Kidney glomerular epithelial cell (primary cell): ENCODE data around the gene CATSPERZ.
A peak's percentile ranks its signal among the peaks of the same experiment; 100 is the strongest.
"Not testable (repeated sequence)": the region's sequence is repeated elsewhere in the genome, so short reads cannot be mapped to it uniquely, and the experiment has no call there.

Experiments
- DNase-seq: peaks from one replicate; lab custom pipeline; 2025; lab: John Stamatoyannopoulos, UW

CATSPERZ gene

DNA sequence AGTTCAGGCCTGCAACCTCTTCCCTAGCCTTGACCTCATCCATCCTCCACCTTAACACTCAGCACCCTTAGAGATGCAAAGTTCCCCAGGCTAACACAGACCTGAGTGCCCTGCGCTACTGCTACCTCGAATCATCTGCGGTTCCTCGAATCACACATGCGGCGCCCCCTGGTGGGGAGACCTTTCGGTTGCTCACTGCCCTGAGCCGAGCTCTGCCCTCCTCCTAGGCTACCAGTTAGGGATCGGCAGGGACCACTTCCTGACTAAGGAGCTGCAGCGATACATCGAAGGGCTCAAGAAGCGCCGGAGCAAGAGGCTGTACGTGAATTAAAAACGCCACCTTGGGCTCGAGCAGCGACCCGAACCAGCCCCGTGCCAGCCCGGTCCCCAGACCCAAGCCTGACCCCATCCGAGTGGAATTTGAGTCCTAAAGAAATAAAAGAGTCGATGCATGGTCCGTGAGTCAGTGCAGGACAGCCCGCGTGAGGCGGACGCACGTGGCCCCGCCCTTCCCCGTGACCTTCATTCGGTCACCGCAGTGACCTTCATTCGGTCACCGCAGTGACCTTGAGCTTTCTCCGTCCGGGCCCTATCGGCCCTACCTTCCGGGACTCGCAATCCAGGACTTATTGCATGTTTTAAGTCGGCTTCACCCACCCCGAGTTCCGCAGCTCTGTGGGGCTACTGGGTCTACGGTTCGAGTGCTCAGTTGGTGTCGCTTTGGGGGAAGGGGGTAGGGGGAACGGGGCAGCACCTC, 4.3 kb downstream of the CATSPERZ start:
- DNase-seq = peak; percentile 73

DNA sequence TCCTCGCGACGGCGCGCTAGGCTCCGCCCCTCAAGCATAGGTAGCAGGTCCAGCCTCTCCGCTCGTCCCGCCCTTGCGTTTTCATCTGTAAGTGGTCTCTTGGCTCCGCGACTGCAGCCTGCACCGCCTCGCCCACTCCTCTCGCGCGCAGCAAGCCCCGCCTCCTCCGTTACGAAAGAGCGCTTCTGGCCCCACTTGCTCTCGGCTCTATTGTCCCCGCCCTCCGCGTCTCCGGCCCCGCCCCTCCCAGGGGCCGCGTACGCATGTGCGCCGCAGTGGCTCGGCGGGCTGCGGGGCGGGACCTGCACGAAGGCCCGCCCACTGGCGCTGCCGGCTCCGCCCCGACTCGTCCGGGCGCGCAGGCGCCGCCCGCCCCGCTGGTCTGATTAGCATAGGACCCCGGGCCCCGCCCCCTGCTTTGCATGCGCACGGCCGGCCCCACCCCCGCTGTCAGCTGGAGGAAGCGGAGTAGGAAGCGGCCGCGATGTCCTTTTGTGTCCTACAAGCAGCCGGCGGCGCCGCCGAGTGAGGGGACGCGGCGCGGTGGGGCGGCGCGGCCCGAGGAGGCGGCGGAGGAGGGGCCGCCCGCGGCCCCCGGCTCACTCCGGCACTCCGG, 5.0 kb downstream of the CATSPERZ start, which contains the start of gene ESRRA:
Gene ESRRA, plus strand, starts transcription at position 450 of the 616 bp plus-strand sequence. CDS start 1,656 bp downstream, outside the sequence.
- DNase-seq = peak; percentile 95

DNA sequence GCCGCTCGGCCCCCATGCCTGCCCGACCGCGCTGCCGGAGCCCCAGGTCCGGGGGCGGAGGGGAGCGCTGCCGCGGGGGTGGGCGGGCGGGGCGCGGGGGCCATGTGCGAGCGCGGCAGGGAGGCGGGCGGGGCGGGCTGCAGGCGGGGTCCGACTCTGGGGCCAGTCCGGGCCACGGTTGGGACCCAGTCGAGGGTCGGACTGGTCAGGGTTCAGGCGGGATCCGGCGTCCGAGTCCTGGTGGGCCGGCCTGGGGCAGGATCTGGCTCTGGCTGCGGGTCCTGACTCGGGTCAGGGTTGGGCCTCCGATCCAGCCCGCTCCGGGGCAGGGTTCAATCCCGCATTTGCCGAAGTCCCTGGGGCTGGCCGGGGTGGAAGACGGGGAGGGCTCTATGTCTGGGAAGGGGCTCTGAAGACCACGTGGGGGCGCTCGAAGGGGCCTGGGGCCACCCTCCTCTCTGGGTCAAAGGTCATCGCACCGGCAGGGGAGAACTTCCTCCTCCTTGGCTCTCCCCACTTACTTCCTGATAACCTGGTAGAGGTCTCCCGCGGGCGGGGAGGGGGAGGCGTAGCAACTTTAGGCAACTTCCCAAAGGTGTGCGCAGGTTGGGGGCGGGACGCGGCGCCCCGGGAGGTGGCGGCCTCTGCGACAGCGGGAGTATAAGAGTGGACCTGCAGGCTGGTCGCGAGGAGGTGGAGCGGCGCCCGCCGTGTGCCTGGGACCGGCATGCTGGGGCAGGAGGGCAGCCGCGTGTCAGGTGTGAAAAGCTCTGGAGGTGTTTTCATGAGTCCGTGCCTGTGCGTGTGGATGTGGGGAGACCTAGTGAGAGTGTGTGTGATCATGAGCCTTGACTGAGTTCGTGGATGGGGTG, 5.8 kb downstream of the CATSPERZ start:
- peak; percentile 50 for DNase-seq

DNA sequence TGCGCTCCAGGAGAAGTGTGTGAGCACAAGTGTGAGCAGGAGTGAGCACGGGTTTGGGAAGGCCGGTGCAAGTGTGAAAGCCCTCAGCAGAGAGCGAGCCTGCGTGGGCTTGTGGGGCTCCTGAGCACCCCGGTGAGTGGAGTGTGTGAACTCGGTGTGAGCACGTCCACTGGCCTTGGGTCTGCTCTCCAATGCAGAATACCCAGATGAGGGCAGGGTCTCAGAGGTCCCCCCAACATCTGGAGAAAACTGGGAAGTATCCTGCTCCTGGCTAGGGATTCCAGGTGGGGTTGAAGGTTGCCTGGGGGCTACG, 6.4 kb downstream of the CATSPERZ start:
- DNase-seq = no peak

DNA sequence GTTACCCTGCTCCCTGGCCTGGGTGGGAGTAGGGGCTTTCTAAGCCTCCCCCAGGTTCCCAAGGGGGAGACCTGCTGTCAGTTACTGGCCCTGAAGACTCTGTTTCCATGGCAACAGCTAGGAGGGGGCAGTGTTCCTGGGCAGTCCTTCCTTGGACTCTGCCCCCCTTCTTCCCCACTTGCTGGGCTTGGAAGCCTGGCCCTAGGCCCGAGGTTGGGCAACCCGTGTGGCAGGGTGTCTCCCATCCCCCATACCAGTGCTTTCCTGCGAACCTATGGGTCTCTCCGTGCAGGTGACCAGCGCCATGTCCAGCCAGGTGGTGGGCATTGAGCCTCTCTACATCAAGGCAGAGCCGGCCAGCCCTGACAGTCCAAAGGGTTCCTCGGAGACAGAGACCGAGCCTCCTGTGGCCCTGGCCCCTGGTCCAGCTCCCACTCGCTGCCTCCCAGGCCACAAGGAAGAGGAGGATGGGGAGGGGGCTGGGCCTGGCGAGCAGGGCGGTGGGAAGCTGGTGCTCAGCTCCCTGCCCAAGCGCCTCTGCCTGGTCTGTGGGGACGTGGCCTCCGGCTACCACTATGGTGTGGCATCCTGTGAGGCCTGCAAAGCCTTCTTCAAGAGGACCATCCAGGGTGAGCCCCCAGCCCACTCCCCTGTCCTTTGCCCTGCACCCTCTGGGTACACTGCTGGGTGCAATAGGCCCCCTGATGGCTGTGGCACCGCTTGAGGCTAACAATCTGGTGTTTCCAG, 6.9 kb downstream of the CATSPERZ start:
- no peak for DNase-seq

DNA sequence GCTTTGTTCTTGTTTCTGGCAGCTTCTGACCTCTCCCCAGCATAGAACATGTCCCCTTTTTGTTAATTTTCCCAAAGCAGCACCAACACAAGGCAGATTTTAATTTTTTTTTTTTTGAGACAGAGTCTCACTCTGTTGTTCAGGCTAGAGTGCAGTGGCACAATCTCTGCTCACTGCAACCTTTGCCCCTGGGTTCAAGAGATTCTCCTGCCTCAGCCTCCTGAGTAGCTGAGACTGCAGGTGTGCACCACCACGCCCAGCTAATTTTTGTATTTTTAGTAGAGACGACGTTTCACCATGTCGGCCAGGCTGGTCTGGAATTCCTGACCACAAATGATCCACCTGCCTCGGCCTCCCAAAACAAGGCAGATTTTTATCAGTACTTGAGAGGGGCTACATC, 7.6 kb downstream of the CATSPERZ start:
- DNase-seq = not testable (repeated sequence)

DNA sequence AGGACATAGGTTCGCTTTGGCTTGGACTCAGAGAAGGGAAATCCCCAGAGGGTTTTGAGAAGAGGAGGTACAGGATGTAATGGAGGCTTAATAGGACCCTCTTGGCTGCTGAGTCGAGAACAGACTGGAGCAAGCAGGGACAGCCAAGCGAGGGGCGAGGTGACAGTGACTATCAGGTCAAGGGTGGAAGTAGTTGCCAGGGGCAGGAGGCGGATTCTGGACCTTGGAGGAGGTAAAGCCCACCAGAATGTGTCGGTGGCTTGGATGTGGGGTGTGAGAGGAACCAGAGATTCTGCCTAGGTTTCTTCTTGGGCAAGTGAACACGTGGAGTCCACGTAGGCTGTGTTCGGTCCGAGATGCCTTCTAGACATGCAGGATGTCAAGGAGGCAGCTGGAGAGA, 12.8 kb downstream of the CATSPERZ start:
- DNase-seq = no peak

DNA sequence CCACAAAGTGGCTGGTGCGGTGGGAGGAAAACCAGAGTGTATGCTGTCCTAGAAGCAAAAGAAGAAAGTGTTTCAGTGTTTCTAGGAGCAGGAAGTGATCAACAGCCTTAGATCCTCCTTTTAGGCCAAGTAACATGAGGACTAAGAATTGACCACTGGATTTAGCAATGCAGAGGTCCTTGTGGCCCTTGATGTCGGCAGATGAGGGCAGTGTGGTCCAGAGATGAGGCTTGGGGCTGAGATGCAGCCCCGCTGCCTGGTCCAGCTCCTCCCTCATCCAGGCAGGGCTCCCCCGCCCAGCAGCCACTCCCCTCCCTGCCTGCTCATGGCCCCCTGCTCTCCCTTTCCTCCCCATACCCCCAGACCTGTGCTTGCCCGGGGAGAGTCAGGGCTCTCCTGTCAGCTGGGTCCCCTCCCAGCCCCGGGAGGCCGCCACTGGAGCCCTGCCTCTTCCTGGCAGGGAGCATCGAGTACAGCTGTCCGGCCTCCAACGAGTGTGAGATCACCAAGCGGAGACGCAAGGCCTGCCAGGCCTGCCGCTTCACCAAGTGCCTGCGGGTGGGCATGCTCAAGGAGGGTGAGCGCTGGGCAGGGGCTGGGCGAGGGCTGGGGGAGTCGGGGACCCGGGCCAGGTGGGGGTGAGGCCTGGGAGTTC, 13.5 kb downstream of the CATSPERZ start:
- DNase-seq = no peak

DNA sequence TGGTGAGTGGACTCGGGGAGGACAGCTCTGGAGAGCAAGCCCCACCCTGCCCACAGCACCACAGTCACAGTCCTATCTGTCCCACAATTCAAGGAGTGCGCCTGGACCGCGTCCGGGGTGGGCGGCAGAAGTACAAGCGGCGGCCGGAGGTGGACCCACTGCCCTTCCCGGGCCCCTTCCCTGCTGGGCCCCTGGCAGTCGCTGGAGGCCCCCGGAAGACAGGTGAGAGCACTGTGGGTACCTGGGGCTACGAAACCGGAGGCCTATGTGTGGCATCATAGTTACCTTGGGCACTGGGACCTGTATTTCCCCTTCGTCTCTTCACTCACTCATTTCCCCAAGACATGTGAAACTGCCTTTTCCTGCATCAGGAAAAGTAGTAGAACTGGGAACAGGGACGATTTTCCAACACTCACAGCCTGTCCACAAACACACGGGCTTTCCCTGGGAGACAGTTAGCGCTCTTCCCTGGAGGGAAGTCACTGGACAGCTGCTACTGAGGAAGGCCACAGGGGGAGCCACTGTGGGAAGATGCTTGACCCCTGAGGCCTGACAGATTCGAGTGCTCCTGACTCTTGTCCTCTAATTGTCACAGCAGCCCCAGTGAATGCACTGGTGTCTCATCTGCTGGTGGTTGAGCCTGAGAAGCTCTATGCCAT, 14.1 kb downstream of the CATSPERZ start:
- no peak for DNase-seq

DNA sequence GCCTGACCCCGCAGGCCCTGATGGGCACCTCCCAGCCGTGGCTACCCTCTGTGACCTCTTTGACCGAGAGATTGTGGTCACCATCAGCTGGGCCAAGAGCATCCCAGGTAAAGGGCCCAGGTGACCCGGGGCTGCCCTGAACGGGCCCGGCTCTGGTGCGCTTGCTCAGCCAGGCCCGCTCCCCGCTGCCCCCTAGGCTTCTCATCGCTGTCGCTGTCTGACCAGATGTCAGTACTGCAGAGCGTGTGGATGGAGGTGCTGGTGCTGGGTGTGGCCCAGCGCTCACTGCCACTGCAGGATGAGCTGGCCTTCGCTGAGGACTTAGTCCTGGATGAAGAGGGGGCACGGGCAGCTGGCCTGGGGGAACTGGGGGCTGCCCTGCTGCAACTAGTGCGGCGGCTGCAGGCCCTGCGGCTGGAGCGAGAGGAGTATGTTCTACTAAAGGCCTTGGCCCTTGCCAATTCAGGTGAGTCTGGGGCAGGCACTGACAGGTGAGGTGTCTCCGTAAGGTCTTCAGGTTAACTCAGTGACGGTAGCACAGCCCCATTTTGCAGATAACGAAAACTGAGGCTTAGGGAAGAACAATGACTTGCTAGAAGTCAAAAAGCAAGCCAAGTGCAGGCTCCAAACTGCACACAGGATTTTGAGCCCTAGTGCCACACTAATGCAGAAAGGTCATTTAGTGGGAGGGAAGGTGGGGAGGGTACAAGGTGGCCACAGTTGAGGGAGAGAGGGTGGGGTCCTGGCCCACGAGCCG, 14.8 kb downstream of the CATSPERZ start:
- no peak for DNase-seq

DNA sequence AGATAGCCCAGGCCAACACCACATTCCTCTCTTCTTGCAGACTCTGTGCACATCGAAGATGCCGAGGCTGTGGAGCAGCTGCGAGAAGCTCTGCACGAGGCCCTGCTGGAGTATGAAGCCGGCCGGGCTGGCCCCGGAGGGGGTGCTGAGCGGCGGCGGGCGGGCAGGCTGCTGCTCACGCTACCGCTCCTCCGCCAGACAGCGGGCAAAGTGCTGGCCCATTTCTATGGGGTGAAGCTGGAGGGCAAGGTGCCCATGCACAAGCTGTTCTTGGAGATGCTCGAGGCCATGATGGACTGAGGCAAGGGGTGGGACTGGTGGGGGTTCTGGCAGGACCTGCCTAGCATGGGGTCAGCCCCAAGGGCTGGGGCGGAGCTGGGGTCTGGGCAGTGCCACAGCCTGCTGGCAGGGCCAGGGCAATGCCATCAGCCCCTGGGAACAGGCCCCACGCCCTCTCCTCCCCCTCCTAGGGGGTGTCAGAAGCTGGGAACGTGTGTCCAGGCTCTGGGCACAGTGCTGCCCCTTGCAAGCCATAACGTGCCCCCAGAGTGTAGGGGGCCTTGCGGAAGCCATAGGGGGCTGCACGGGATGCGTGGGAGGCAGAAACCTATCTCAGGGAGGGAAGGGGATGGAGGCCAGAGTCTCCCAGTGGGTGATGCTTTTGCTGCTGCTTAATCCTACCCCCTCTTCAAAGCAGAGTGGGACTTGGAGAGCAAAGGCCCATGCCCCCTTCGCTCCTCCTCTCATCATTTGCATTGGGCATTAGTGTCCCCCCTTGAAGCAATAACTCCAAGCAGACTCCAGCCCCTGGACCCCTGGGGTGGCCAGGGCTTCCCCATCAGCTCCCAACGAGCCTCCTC, 15.7 kb downstream of the CATSPERZ start:
- DNase-seq = not testable (repeated sequence)

DNA sequence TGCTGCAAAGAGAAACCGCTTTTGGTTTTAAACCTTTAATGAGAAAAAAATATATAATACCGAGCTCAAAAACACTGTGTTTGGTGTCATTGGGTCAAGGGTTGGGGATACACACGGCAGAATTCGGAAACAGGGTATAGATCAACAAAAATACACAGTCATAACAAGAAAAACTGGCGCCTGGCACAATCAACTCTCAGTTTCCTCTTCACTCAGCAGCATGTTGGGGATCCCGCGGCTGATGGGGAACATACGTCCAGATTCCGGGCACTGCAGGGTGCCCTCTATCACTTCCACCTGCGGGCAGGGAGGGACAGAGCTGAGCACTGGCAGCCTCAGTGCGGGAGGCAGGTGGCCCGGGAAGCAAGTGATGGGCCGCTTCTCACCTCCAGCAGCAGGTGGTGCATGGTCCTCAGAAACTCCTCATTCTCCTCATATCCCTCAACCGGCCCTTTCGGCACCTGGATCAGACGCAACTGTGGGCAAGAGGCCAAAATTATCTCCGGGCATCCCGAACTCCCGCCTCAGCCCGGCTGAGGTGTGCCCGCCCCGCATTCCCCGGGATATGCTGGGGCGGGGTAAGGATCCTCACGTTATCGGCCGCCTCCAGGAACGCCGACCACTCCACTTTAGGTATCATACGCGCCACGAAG, 16.6 kb downstream of the CATSPERZ start:
- DNase-seq = no peak

DNA sequence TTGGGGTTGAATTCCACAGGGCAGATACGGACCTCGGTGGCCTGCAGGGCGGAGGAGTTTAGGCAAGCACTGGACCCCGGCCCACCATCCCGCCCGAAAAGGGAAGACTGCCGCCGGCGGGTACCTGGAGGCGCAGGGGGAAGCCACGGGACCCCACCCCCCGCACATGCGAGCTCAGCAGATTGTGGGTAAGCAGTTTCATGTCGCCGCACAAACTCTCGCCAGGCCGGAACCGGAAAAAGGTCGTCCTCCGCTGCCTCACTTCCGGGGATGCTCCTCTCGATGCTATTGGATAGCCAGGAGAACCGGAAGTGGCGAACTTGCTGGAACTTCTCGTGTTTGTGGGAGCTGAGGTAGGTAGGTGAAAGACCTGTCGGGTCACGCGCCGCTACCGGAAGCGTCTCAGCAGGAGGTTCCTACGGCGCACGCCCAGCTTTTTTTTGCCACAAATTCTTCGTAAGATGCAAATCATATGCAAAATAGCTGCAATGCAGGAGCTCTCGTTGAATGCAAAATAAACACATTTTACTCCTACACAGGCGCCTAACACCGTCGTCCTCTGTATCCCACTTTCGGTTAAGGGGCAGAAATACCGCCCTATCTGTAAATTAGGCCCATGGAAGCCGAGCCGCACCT, 17.3 kb downstream of the CATSPERZ start, which contains the start of gene TRMT112:
Gene TRMT112, minus strand, starts transcription at position 235 of the 636 bp plus-strand sequence. Its CDS starts 33 bp downstream, at position 202.
- DNase-seq = peak; percentile 99

DNA sequence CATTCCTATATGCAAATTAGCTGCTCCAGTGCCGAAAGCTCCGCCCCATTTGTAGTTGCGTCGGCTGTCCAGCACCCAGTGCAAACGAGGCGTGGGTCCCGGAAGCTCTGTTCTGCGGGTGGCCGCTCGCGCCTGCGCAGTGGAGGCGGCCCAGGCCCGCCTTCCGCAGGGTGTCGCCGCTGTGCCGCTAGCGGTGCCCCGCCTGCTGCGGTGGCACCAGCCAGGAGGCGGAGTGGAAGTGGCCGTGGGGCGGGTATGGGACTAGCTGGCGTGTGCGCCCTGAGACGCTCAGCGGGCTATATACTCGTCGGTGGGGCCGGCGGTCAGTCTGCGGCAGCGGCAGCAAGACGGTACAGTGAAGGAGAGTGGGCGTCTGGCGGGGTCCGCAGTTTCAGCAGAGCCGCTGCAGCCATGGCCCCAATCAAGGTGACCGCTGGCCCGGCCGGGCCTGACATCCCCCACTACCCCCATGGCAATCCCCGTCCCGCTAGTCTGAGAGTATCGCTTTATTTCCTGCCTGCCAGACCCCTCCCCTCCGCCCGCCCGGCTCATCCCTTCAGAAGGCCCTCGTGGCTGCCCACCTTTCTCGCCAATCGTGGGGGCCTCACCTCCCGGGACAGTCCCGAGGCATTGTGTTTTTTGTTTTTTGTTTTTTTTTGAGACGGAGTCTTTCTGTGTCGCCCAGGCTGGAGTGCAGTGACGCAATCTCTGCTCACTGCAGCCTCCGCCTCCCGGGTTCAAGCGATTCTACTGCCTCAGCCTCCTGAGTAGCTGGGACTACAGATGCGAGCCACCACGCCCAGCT, 18.0 kb downstream of the CATSPERZ start, which contains the start of gene PRDX5:
Gene PRDX5, plus strand, starts transcription at position 161 of the 805 bp plus-strand sequence. Its CDS starts 95 bp downstream, at position 256.
- peak; percentile 91 for DNase-seq

DNA sequence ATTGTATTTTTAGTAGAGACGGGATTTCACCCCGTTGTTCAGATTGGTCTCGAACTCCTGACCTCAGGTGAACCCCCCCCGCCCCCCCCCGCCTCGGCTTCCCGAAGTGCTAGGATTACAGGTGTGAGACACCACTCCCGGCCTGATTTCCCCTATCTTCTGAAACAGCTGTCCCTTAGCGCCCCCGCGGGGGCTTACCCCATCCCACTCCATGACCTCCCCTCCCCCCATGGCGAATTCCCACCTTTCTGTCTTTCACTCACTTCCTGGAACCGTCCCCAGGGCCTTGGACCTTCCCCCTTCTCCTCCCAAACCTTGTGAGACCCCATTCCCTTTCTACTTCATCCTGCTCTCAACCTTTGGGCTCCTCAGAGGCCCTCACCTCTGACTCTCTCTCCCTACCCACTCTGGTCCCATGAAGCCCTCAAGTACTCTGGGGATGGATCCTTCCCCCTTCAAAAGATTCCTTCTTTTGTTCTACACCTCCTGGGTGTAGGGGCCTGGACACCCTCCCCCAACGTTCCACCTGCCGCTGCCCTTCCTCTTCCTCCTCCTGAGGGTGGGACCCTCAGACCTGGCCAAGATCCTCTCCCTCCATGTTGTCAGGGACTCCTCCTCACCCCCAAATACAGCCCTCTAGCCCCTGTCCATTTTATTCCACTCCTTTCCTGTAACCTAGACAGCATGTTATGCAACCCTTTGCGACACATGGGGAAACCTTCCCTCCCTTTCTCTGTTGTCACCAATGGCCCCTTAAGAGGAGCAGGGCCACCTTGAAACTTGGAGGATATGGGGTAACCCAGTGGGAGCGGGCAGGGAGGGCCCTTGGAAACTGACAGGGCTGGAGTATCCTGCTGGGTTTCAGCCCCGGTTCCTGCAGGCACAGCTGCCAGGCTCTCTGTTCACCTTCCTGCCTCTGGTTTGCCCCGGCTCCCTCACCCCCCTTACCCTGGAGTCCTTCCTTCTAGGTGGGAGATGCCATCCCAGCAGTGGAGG, 18.9 kb downstream of the CATSPERZ start:
- no peak for DNase-seq

DNA sequence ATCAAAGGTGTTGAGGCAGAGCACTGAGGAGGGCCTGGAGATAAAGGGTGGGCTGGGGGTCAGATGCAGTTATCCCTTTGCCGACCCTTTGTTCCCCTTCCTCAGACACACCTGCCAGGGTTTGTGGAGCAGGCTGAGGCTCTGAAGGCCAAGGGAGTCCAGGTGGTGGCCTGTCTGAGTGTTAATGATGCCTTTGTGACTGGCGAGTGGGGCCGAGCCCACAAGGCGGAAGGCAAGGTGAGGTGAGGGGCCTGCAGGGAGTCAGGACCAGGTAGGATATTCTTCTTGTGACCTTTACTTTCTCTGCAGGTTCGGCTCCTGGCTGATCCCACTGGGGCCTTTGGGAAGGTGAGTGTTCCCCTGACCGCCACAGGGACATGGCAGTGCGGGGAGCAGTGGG, 20.4 kb downstream of the CATSPERZ start:
- DNase-seq = no peak
